Skeletal muscle tissue (tissue), 5 donors: ENCODE data around the gene GDA. TPM values are rescaled to one million over a fixed set of nuclear protein-coding genes. Genes with fewer than 3 reads are reported as not detected.
"Not testable (repeated sequence)": the region's sequence is repeated elsewhere in the genome, so short reads cannot be mapped to it uniquely, and the experiment has no call there.

Experiments used
- H3K27ac ChIP-seq: one replicate; pipeline ENCODE4 v1.7.0; 2013; ENCODE audit warnings: mild to moderate bottlenecking, low read depth, low read length, inconsistent platforms
- H3K27me3 ChIP-seq, 3 donors: one replicate each; pipeline ENCODE4 v1.7.0; 2013; ENCODE audit warnings: low read length in 3 of 3; ENCODE audit not compliant: control insufficient read depth in 3 of 3, insufficient read depth in 3 of 3
- H3K36me3 ChIP-seq, 3 donors: one replicate each; pipeline ENCODE4 v1.7.0; 2013; ENCODE audit warnings: low read length in 3 of 3; ENCODE audit not compliant: control insufficient read depth in 3 of 3, insufficient read depth in 3 of 3
- H3K4me1 ChIP-seq, 3 donors: one replicate each; pipeline ENCODE4 v1.7.0; 2013; ENCODE audit warnings: low read length in 3 of 3, mild to moderate bottlenecking in 3 of 3; ENCODE audit not compliant: control insufficient read depth in 3 of 3, insufficient read depth in 3 of 3
- H3K4me3 ChIP-seq, 3 donors: one replicate each; pipeline ENCODE4 v1.7.0; 2013; ENCODE audit warnings: low read length in 3 of 3
- H3K9ac ChIP-seq, 3 donors: one replicate each; pipeline ENCODE4 v1.7.0; 2013; ENCODE audit warnings: low read length in 3 of 3, mild to moderate bottlenecking in 3 of 3, moderate library complexity in 2 of 3, low read depth in 1 of 3
- H3K9me3 ChIP-seq, 3 donors: one replicate each; pipeline ENCODE4 v1.7.0; 2013; ENCODE audit warnings: low read length in 3 of 3; ENCODE audit not compliant: control insufficient read depth in 3 of 3
- small RNA-seq: library from RNA; depleted of rRNA; stranded (forward); fragments of <200 nt; gene quantifications from one replicate; pipeline ENCODE3, GENCODE V24; 2014
- total RNA-seq: library from RNA; depleted of rRNA; stranded (reverse); fragments of >200 nt; gene quantifications from one replicate; pipeline ENCODE4 v1.2.3, GENCODE V29; 2014
- donor health status: Osteomylitis.

The GDA gene
- total RNA-seq, 1 donor from 2014 or later: 0.52 TPM

DNA sequence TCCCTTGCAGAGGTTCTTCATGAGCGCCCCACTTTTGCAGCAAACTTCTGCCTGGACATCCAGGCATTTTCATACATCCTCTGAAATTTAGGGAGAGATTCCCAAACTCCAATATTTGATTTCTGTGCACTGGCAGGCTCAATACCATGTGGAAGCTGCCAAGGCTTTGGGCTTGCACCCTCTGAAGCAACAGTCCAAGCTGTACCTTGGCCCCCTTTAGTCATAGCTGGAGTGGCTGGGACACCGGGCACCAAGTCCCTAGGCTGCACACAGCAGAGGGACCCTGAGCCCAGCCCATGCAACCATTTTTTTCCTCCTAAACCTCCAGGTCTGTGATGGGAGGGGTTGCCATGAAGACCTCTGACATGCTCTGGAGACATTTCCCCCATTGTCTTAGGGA, 141.1 kb downstream of the GDA start:
- Histone ChIP-seq H3K4me3 (no peak overlapping the region), H3K4me1 (no peaks in the 10 kb centered on the region), H3K9me3 (no peaks in the 10 kb centered on the region), H3K36me3 (no peaks in the 10 kb centered on the region), H3K27me3 (no peaks in the 10 kb centered on the region), H3K27ac (no peak overlapping the region), H3K9ac (no peak overlapping the region)

DNA sequence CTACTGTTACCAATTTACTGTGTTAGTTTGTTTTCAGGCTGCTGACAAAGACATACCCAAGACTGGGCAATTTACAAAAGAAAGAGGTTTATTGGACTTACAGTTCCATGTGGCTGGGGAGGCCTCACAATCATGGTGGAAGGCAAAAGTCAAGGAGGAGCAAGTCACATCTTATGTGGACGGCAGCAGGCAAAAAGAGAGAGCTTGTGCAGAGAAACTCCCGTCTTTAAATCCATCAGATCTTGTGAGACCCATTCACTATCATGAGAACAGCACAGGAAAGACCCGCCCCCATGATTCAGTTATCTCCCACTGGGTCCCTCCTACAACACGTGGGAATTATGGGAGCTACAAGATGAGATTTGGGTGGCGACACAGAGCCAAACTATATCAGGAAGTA, 142.3 kb downstream of the GDA start:
- H3K27me3 ChIP-seq, H3K36me3 ChIP-seq, H3K9me3 ChIP-seq, H3K9ac ChIP-seq, H3K27ac ChIP-seq, H3K4me3 ChIP-seq, H3K4me1 ChIP-seq: not testable (repeated sequence)

DNA sequence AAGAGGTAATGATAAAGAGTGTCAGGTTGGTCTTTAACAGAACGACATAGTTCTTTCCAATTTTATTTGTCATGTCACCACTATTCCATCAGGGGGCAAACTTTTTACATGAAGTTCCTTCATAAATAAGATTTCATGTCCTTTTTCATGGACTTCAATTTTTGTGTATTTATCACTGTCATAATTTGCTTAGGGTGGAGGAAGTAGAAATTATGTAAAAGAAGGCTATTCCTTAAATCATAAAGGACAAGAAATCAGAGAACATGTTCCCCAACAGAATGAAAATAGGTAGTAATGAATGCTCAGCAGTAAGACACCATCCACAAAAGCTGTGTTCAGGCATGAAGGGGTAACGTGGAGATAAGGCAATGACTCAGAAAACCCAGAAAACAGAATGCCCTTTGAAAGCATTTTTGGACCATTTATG, 143.0 kb downstream of the GDA start:
- Histone ChIP-seq H3K4me1 (no peaks in the 10 kb centered on the region), H3K27me3 (no peaks in the 10 kb centered on the region), H3K36me3 (no peaks in the 10 kb centered on the region), H3K4me3 (no peak overlapping the region), H3K27ac (no peak overlapping the region), H3K9me3 (no peaks in the 10 kb centered on the region), H3K9ac (peak overlapping the region in 1 of 3 donors; percentile 35)

DNA sequence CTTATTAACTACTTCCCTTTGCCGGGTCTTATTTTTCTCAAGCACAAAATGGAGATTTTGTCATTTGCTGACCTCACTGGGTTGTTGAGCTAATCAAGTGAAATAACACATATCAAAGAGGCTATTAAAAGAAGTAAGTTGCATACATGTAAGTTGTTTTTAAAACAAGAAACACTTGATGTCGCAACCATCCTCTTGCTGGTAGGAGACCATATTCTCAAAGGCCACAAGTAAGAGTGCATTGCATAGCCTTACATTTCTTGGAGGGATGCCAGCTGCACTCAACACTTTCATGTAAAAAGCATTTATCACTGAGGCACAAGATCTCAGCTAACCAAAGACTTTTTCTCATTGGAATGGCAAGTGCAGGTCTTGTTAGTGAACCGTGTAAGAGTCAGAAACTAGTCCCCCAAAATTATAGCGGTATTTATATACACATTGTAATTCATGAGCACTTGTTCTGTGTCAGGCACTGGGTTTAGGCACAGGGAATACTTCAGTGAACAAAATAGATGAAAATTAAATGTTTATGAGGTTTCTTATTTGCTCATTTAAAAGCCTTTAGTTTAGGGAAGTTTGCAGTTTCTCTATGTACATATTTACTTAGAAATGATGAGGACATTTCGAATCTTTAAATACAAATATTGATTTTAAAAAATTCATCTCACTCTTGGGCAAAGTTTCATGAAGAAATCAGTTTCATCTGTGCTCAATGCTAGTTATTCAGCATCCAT, 143.8 kb downstream of the GDA start:
- H3K4me3 ChIP-seq: no peak overlapping the region
- no peaks in the 10 kb centered on the region for H3K9me3 ChIP-seq
- H3K27ac ChIP-seq: no peak overlapping the region
- no peak overlapping the region for H3K9ac ChIP-seq
- H3K36me3 ChIP-seq: no peaks in the 10 kb centered on the region
- no peaks in the 10 kb centered on the region for H3K4me1 ChIP-seq
- no peaks in the 10 kb centered on the region for H3K27me3 ChIP-seq

DNA sequence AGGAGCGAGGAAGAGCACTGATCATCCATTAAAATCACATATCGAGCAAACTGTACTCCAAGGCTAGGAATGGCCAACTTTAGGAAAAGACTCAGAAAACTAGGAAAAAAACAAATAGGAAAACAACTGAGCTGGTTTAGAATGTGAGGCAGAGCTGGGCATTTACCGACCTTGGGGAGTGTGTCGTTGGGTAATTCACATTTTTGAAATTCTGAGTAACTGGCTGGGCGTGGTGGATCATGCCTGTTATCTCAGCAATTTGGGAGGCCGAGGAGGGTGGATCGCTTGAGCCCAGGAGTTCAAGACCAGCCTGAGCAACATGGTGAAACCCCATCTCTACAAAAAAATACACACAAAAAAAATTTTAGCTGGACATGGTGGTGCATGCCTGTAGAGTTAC, 145.7 kb downstream of the GDA start:
- Histone ChIP-seq H3K4me3 (no peak overlapping the region), H3K36me3 (no peaks in the 10 kb centered on the region), H3K27me3 (no peaks in the 10 kb centered on the region), H3K9ac (no peak overlapping the region), H3K27ac (no peak overlapping the region), H3K9me3 (no peaks in the 10 kb centered on the region), H3K4me1 (no peaks in the 10 kb centered on the region)

DNA sequence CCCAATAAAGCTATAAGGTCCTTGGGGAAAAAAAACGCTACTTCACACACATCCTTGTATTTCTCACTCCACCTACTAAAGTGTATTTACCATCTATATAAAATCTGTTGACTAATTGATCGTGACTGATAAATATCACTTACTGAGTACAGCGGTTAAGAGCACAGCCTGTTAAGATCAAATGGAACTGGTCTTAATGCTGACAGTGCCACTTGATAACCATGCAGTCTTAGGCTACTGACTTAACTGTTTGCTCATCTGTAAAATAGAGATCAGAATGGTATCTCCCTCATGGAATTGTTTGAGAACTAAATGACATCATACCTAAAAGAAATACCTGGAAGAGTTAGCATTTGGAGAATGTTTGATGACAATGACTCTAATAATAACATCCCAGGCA, 148.3 kb downstream of the GDA start:
- H3K27ac ChIP-seq: no peak overlapping the region
- H3K9me3 ChIP-seq: no peaks in the 10 kb centered on the region
- H3K9ac ChIP-seq: no peak overlapping the region
- no peaks in the 10 kb centered on the region for H3K27me3 ChIP-seq
- H3K36me3 ChIP-seq: no peaks in the 10 kb centered on the region
- H3K4me1 ChIP-seq: no peaks in the 10 kb centered on the region
- H3K4me3 ChIP-seq: no peak overlapping the region

DNA sequence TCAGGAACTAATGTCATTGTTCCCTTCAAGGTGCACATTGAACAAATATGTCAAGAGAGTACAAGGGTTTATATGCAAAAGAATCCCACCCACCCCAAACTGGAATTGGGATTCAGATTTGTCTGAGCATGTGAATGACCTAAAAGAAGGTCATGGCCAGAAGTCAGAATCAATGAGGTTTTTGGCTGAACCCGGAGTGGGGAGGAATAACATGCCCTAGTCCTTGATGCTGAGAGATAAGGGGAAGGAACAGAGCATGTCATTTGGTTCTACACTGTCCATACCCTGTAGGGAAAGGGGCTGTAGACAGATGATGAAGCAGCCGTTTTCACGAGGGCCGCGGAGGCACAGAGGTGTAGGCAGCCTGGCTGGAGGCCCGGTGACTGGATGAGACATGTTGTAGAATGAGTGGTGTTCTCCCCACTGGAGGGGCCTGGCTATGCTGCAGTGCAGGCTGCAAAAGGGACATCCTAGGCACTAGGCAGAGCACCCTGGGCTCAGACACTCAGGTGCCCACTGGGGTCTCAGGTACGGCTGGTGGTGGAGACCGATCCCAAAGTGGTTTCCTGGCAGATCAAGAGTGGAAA, 149.9 kb downstream of the GDA start:
- no peaks in the 10 kb centered on the region for H3K27me3 ChIP-seq
- H3K36me3 ChIP-seq: no peaks in the 10 kb centered on the region
- no peaks in the 10 kb centered on the region for H3K9me3 ChIP-seq
- no peak overlapping the region for H3K27ac ChIP-seq
- no peak overlapping the region for H3K9ac ChIP-seq
- H3K4me3 ChIP-seq: no peak overlapping the region
- H3K4me1 ChIP-seq: peaks cover 0 to under 1% (median 0%) of the 10 kb centered on the region in 3 donors

DNA sequence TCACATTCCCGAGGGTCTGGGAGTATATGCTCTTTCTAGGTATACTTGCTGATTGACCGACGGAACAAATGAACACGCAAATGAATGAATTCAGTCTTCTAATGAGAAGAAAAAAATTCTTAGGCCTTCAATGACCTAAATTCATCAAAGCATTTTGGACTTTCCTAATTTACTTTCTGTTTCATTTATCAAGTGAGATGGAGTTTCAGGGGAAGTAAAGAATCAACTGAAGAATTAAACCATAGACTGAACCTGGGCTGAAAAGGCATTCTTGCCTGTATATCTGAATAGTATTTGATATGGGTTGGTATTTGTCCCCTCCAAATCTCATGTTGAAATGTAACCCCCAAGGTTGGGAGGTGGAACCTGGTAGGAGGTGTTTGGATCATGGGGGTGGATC, 151.6 kb downstream of the GDA start:
- no peak overlapping the region for H3K4me3 ChIP-seq
- no peak overlapping the region for H3K27ac ChIP-seq
- no peak overlapping the region for H3K9ac ChIP-seq
- no peaks in the 10 kb centered on the region for H3K27me3 ChIP-seq
- no peaks in the 10 kb centered on the region for H3K36me3 ChIP-seq
- peaks cover 6 to 14% (median 14%) of the 10 kb centered on the region in 3 donors for H3K4me1 ChIP-seq
- H3K9me3 ChIP-seq: no peaks in the 10 kb centered on the region

Small RNA genes within 50 kb of the gene (small RNA-seq; reads per million reads assigned to genes)
- not detected for gene RNA5SP285

Other genes with a start within 250 kb of the GDA start
- 57.4 TPM for gene ABHD17B, start 238.2 kb upstream of the GDA start, total RNA-seq
- 18.3 TPM for gene C9orf85, start 237.8 kb upstream of the GDA start, total RNA-seq
- gene C9orf57, start 88.8 kb upstream of the GDA start, total RNA-seq: not detected
- gene ZFAND5, start 215.8 kb downstream of the GDA start, total RNA-seq: 104 TPM